HEK293T (cell line): ENCODE measurements around the gene TLE2.

Experiments
- ARNT ChIP-seq: fragments of 450-650 bp; IDR thresholded peaks from 2 replicates; pipeline ENCODE4 v1.6.1; 2017; ENCODE audit warnings: mild to moderate bottlenecking
- BHLHE40 ChIP-seq: fragments of 450-650 bp; IDR thresholded peaks from 2 replicates; pipeline ENCODE4 v1.6.1; 2016; ENCODE audit warnings: mild to moderate bottlenecking, moderate library complexity, borderline replicate concordance
- CTBP1 ChIP-seq: fragments of 450-650 bp; IDR thresholded peaks from 2 replicates; pipeline ENCODE4 v1.6.1; 2016; ENCODE audit warnings: borderline replicate concordance
- FOXA1 ChIP-seq: fragments of 450-650 bp; IDR thresholded peaks from 2 replicates; pipeline ENCODE4 v1.6.1; 2016; ENCODE audit warnings: mild to moderate bottlenecking
- FOXK2 ChIP-seq: fragments of 450-650 bp; IDR thresholded peaks from 2 replicates; pipeline ENCODE4 v1.6.1; 2016; ENCODE audit warnings: mild to moderate bottlenecking
- FOXM1 ChIP-seq: fragments of 450-650 bp; IDR thresholded peaks from 2 replicates; pipeline ENCODE4 v1.6.1; 2017; ENCODE audit warnings: mild to moderate bottlenecking, borderline replicate concordance
- LEF1 ChIP-seq: fragments of 450-650 bp; IDR thresholded peaks from 2 replicates; pipeline ENCODE4 v1.6.1; 2017; ENCODE audit warnings: mild to moderate bottlenecking, borderline replicate concordance
- NFRKB ChIP-seq: fragments of 450-650 bp; IDR thresholded peaks from 2 replicates; pipeline ENCODE4 v1.6.1; 2016; ENCODE audit warnings: mild to moderate bottlenecking, moderate library complexity
- SP1 ChIP-seq: fragments of 450-650 bp; IDR thresholded peaks from 2 replicates; pipeline ENCODE4 v1.6.1; 2017
- SUZ12 ChIP-seq: fragments of 450-650 bp; IDR thresholded peaks from 2 replicates; pipeline ENCODE4 v1.6.1; 2016; ENCODE audit warnings: mild to moderate bottlenecking
- TARDBP ChIP-seq: fragments of 450-650 bp; IDR thresholded peaks from 2 replicates; pipeline ENCODE4 v1.6.1; 2016
- ZNF384 ChIP-seq: fragments of 450-650 bp; IDR thresholded peaks from 2 replicates; pipeline ENCODE4 v1.6.1; 2016

DNA sequence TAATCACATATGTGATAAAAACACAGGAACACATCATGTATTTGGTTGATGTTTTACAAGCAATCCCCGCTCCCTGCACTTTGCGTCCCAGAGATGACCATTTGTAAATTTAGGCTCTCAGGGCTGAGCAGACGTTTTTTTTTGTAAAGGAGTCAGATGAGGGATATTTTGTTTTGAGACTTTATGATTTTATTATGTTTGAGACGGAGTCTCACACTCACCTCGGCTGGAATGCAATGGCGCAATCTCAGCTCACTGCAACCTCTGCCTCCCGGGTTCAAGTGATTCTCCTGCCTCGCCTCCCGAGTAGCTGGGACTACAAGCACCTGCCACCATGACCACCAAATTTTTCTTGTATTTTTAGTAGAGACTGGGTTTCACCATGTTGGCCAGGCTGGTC is 50.3 kb downstream of the TLE2 start:
- TF ChIP-seq CTBP1 (no peak), NFRKB (no peak), SP1 (no peak), ARNT (no peak), FOXM1 (no peak), TARDBP (no peak), BHLHE40 (no peak), FOXK2 (no peak), ZNF384 (no peak), SUZ12 (no peak), LEF1 (no peak), FOXA1 (no peak)
